GM12878 (cell line): ENCODE data around the gene TYRO3. TPM values are rescaled to one million over a fixed set of nuclear protein-coding genes. Genes with fewer than 3 reads are reported as not detected.

Experiments used
- ATAC-seq: fragments of 200-7000 bp; cut with Tn5 transposase; 3 replicates; pipeline ENCODE4 v1.9.1; 2020; ENCODE audit warnings: mild to moderate bottlenecking, moderate library complexity
- BruUV-seq: library from RNA; stranded (reverse); fragments of 400-500 nt; replicated peaks from 2 replicates; lab custom pipeline; 2021; lab: Mats Ljungman, UMichigan
- CTCF ChIA-PET: fragments of 300-600 bp; sonication (Branson Sonifier 250); formaldehyde crosslinking; extraction: SDS; loops from one replicate; lab custom pipeline; 2021; ENCODE audit warnings: inconsistent platforms; lab: Yijun Ruan, JAX
- POLR2A ChIA-PET: fragments of 350-600 bp; formaldehyde crosslinking; extraction: SDS; loops from one replicate; lab custom pipeline; 2021; ENCODE audit warnings: inconsistent platforms; lab: Charles Lee
- RAD21 ChIA-PET: fragments of 300-600 bp; sonication (Branson Sonifier 250); formaldehyde crosslinking; loops from one replicate; lab custom pipeline; 2023; ENCODE audit warnings: antibody characterized with exemption; ENCODE audit not compliant: unreplicated experiment; lab: Charles Lee
- SMC1A ChIA-PET: fragments of 300-600 bp; sonication (Branson Sonifier 250); formaldehyde crosslinking; loops from one replicate; lab custom pipeline; 2023; ENCODE audit not compliant: unreplicated experiment, uncharacterized antibody; lab: Charles Lee
- DNase-seq: peaks from one replicate; pipeline ENCODE4 v3.0.0-alpha.2; 2011; ENCODE audit warnings: low read depth, low spot score
- FAIRE-seq: peaks from 3 replicates; lab custom pipeline; 2011; peaks lifted over from hg19 to GRCh38; lab: Jason Lieb, UNC
- H2AFZ ChIP-seq: 2 replicates; pipeline ENCODE4 v1.6.0; 2011; ENCODE audit warnings: low read depth, low read length, control low read depth; ENCODE audit not compliant: control insufficient read depth
- H3K27ac ChIP-seq: 2 replicates; pipeline ENCODE4 v1.5.1; 2011; ENCODE audit warnings: control low read depth; ENCODE audit not compliant: control insufficient read depth, insufficient read depth
- H3K27me3 ChIP-seq, 2 experiments: replicated peaks in 1 of 2; 2 replicates each; pipeline versions ENCODE4 v1.6.0 to v1.6.1; 2011; ENCODE audit warnings: low read length in 1 of 2; ENCODE audit not compliant: control insufficient read depth in 2 of 2, insufficient read depth in 2 of 2
- H3K36me3 ChIP-seq, 2 experiments: 2 replicates each; pipeline ENCODE4 v1.5.1; 2011; ENCODE audit warnings: low read length in 1 of 2; ENCODE audit not compliant: control insufficient read depth in 2 of 2, insufficient read depth in 2 of 2
- H3K4me1 ChIP-seq: 2 replicates; pipeline ENCODE4 v1.6.1; 2011; ENCODE audit warnings: mild to moderate bottlenecking, low read length, moderate library complexity, mixed read lengths; ENCODE audit not compliant: control insufficient read depth, insufficient read depth
- H3K4me2 ChIP-seq: 2 replicates; pipeline ENCODE4 v1.6.0; 2011; ENCODE audit warnings: control low read depth; ENCODE audit not compliant: control insufficient read depth, insufficient read depth
- H3K4me3 ChIP-seq: fragments of 200-600 bp; sonication (generic); 2 replicates; pipeline ENCODE4 v1.5.1; 2016
- H3K79me2 ChIP-seq: 2 replicates; pipeline ENCODE4 v1.6.0; 2011; ENCODE audit warnings: low read length; ENCODE audit not compliant: control insufficient read depth, insufficient read depth
- H3K9ac ChIP-seq: 2 replicates; pipeline ENCODE4 v1.8.0; 2011; ENCODE audit warnings: low read length, control low read depth, mixed read lengths; ENCODE audit not compliant: control insufficient read depth, insufficient read depth
- H3K9me3 ChIP-seq: replicated peaks from 3 replicates; pipeline ENCODE4 v1.5.1; 2011; ENCODE audit warnings: mild to moderate bottlenecking, low read length; ENCODE audit not compliant: control insufficient read depth, insufficient read depth
- H4K20me1 ChIP-seq: 2 replicates; pipeline ENCODE4 v1.6.0; 2011; ENCODE audit not compliant: control insufficient read depth, insufficient read depth
- CEBPB ChIP-seq, 2 experiments: fragments of 150-350 bp in 1 of 2; IDR thresholded peaks; 2 replicates each; pipeline ENCODE4 v1.6.1; 2012 to 2014; ENCODE audit warnings: low read depth in 2 of 2, low read length in 2 of 2, borderline replicate concordance in 1 of 2, inconsistent platforms in 1 of 2
- RAD21 ChIP-seq: IDR thresholded peaks from 2 replicates; pipeline ENCODE4 v1.6.1; 2011; ENCODE audit warnings: mild to moderate bottlenecking, low read depth, low read length, moderate library complexity; ENCODE audit not compliant: insufficient read depth
- SMC3 ChIP-seq: IDR thresholded peaks from 2 replicates; pipeline ENCODE4 v1.6.1; 2011; ENCODE audit warnings: low read length, improper control_type of control experiment, borderline replicate concordance
- WGBS: methylation state at CpG from one replicate; pipeline ENCODE4 v1.1.6; 2016; ENCODE audit warnings: low lambda C conversion rate; ENCODE audit not compliant: insufficient replicate concordance, insufficient coverage; ENCODE audit errors: missing lambda C conversion rate; 5-methylcytosine and 5-hydroxymethylcytosine counted together
- in situ Hi-C: fragments of 300-500 bp; cut with MboI; formaldehyde crosslinking; loops from 9 replicates; pipeline ENCODE4 v1.14.3; 2018; ENCODE audit warnings: mixed read lengths
- intact Hi-C: fragments of 100-400 bp; cut with micrococcal nuclease; formaldehyde crosslinking; loops from one replicate; pipeline ENCODE4 v1.14.2; 2022; ENCODE audit not compliant: unreplicated experiment
- polyA plus RNA-seq, 11 experiments: library from polyadenylated mRNA; depleted of rRNA in 4 of 11; unstranded in 6 of 11; stranded (reverse) in 5 of 11; fragments of >200 nt; fragmentation: Nextera tagmentation in 4 of 11; fragmentation: Illumina TruSeq in 1 of 11; extraction: Ambion mirVana in 4 of 11; extraction: Trizol in 1 of 11; gene quantifications; 1 replicate in 1 of 11; 2 replicates in 10 of 11; pipeline versions ENCODE4 v1.2.1 to v1.2.3, GENCODE V29; 2011 to 2016; ENCODE audit warnings: inconsistent platforms in 2 of 11, missing spikeins in 2 of 11, low read depth in 1 of 11
- total RNA-seq, 4 experiments: library from RNA; depleted of rRNA in 3 of 4; stranded (reverse); fragments of >200 nt in 3 of 4; fragmentation: Illumina TruSeq in 1 of 4; extraction: Trizol in 1 of 4; gene quantifications; 2 replicates each; pipeline versions ENCODE4 v1.2.1 to v1.2.3, GENCODE V29; 2013 to 2021
- TF ChIP-seq, protein P1 (sequence below), 3 experiments: IDR thresholded peaks in 2 of 3; conservative IDR thresholded peaks in 1 of 3; 2 replicates each; pipeline ENCODE4 v1.5.1; 2011; ENCODE audit warnings: low read depth in 3 of 3, low read length in 3 of 3, mild to moderate bottlenecking in 3 of 3, control low read depth in 2 of 3, moderate library complexity in 2 of 3, inconsistent platforms in 1 of 3, mixed read lengths in 1 of 3; ENCODE audit not compliant: control insufficient read depth in 2 of 3, insufficient read depth in 1 of 3; ENCODE audit errors: extremely low read depth in 1 of 3

The TYRO3 gene
- total and polyA plus RNA-seq, 10 of the 15 experiments (the other 5 are each of a cell fraction or from before 2014, with no cell fraction given) = 0.06 to 0.28 (median 0.13) TPM; not detected in 4

- in situ Hi-C loops = no loop called here
- Histone ChIP-seq H3K9ac (no peak overlapping the region), H3K4me3 (no peak overlapping the region), H4K20me1 (no peaks in the 10 kb centered on the region), H2AFZ (no peak overlapping the region), H3K27ac (no peak overlapping the region), H3K4me2 (0 out of 2 replicates have a peak overlapping the region, but pooled peaks have one; percentile 7), H3K27me3 (no peaks in the 10 kb centered on the region), H3K9me3 (no peaks in the 10 kb centered on the region), H3K36me3 (no peaks in the 10 kb centered on the region), H3K79me2 (no peaks in the 10 kb centered on the region), H3K4me1 (no peaks in the 10 kb centered on the region)
- intact Hi-C loops = loop anchor here (5.0 kb wide), 2 partner anchors 137 to 208 kb away; no protein-coding TSS in a partner anchor
- peak; percentile 75 for TF ChIP-seq SMC3
- TF ChIP-seq, protein P1, sequence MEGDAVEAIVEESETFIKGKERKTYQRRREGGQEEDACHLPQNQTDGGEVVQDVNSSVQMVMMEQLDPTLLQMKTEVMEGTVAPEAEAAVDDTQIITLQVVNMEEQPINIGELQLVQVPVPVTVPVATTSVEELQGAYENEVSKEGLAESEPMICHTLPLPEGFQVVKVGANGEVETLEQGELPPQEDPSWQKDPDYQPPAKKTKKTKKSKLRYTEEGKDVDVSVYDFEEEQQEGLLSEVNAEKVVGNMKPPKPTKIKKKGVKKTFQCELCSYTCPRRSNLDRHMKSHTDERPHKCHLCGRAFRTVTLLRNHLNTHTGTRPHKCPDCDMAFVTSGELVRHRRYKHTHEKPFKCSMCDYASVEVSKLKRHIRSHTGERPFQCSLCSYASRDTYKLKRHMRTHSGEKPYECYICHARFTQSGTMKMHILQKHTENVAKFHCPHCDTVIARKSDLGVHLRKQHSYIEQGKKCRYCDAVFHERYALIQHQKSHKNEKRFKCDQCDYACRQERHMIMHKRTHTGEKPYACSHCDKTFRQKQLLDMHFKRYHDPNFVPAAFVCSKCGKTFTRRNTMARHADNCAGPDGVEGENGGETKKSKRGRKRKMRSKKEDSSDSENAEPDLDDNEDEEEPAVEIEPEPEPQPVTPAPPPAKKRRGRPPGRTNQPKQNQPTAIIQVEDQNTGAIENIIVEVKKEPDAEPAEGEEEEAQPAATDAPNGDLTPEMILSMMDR (IDR thresholded peaks at IDR 0.05 in 2 of 3, conservative IDR thresholded peaks at IDR 0.05 in 1 of 3; ENCODE audit: control insufficient read depth in 2 of 3, extremely low read depth in 1 of 3, insufficient read depth in 1 of 3, low read depth in 3 of 3, low read length in 3 of 3) = peak; percentile 68 to 77 (median 75)
- TF ChIP-seq CEBPB (IDR thresholded peaks at IDR 0.05; ENCODE audit: borderline replicate concordance in 1 of 2, low read depth in 2 of 2, low read length in 2 of 2) = no peak
- peak; percentile 64 for TF ChIP-seq RAD21
- ChIA-PET CTCF (interaction anchor here (0.6 to 4.2 kb wide), 22 partner anchors 8 to 303 kb away, joined by 3 to 41 read pairs (median 3); partner anchors contain the start of gene MAPKBP1), POLR2A (interaction anchor here (0.6 to 0.9 kb wide), 2 partner anchors 8 to 1102 kb away, joined by 4 read pairs; no protein-coding TSS in a partner anchor), RAD21 (interaction anchor here (0.9 to 2.2 kb wide), 11 partner anchors 49 to 300 kb away, joined by 3 to 10 read pairs (median 4); partner anchors contain the start of genes MAPKBP1 and MGA), SMC1A (interaction anchor here (0.6 to 2.7 kb wide), 11 partner anchors 9 to 301 kb away, joined by 3 to 14 read pairs (median 5); partner anchors contain the start of gene MAPKBP1)
- DNase-seq (no peak), FAIRE-seq (no peak), ATAC-seq (peak; percentile 97)
- WGBS = 8% methylated on average over 13 of the region's 13 CpGs
- BruUV-seq = no TSS peak
Observed at GRCh38 chr15:41603941-41604911, 45.2 kb downstream of the TYRO3 start.
